HG03103 (cell line): ENCODE measurements around the gene FAM162B.
"Not testable (repeated sequence)": the region's sequence is repeated elsewhere in the genome, so short reads cannot be mapped to it uniquely, and the experiment has no call there.

ENCODE experiments used
- ATAC-seq: cut with Tn5 transposase; IDR thresholded peaks from one replicate; pipeline ENCODE4 v1.9.1; 2021; ENCODE audit warnings: low read depth; ENCODE audit not compliant: unreplicated experiment

FAM162B gene

DNA sequence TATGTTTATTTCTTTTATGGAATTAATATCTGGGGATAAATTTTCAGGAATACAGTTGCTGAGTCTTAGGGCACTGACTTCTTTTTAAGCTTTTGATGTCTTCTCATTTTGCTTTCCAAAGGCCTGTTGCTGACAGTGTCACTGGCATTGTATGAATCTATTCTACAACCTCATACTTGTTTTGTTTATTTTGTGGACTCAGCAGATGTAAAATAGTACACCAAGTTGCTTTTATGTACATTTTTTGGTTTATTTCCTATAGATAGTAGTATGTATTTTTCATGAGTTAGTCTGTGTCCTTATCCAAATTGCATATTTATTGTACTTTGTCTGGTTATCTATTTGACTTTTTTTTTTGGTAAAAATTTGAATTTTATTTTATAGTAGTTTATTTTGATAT, 35.0 kb downstream of the FAM162B start:
- no peak for ATAC-seq

DNA sequence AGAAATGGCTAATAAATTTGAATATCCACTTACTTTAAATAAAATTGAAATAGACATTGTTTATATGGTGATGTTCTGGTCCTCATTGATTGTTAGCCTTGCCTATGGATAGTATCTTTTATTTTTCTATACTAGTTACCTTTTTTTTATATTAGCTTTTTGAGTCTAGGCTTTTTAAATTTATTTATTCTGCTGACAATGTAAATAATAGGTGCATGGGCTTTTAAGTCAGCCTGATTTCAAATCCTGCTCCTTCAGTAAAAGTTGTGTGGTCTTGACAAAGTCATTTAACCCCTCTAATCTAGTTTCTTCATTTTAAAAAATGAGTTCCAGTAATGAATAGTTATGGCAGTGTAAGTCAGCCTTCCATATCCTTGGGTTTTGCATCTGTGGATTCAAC, 38.6 kb downstream of the FAM162B start:
- no peak for ATAC-seq

DNA sequence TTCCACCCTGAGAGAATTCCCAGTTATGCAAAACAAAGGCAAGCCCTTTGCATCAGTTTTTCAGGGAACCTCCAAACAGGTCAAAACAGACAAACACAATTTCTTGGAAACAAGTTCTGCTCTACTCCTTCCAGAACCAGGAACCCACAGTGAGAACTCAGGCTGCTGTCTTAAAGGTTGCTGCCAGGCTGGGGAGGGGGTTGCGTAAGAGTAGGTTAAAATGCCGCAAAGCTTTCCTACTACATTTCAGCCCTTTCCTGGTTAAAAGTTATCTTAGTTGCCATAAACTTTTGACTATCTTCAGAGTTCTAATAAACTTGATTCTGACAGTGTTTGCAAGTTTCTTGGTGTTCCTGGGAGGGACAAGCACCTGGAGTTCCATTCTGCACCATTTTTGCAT, 50.8 kb downstream of the FAM162B start:
- ATAC-seq = no peak

DNA sequence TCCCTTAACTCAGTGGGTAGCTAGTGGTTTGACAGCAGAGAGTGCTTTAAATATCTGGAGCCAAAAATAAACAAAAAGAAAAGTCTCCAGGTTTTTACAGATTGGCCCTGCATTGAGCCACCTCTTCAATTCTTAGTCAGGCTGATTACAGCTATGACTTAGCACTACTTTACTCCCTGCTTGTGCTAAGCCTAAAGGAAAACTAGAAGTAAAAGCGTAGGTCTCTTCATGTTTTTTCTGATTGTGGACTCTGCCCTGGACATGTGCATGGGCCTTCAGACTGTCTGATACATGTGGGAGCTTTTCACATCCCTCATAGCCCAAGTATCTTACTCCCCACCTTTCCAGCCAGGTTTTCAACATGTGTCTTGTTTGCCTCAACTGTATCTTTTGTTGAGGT, 51.2 kb downstream of the FAM162B start:
- no peak for ATAC-seq

DNA sequence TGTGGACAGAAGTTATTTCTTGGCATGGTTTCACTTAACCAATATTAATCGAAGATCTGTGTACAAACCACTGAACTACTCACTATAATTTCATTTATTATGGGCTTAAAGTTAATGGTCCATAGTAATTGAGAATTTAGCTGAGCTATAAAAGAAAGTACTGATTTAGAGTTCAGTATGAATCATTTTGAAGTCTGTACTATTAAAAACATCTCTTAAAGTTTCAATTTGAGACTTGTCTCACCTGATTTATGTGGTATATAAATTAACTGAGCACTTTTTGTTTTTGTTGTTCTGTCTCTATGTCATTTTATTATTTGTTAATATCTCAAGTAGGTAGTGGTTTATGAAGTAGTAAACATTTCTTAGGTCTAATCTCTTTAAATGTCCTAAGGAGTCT, 59.6 kb downstream of the FAM162B start:
- no peak for ATAC-seq

DNA sequence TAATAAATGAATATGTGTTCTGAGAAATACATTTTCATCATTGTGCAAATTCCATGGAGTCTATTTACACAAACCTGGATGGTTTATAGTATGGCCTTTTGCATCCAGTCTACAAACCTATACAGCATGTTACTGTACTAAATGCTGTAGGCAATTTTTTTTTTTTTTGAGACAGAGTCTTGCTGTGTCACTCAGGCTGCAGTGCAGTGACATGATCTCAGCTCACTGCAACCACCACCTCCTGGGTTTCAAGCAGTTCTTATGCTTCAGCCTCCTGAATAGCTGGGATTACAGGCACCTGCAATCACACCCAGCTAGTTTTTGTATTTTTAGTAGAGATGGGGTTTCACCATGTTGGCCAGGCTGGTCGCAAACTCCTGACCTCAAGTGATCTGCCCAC, 61.6 kb downstream of the FAM162B start:
- ATAC-seq = not testable (repeated sequence)
